Measurements from ENCODE around the gene SMC1A. TPM values are rescaled to one million over a fixed set of nuclear protein-coding genes. Genes with fewer than 3 reads are reported as not detected.

Gene SMC1A
- total and polyA plus RNA-seq, 2 of the 8 experiments (the other 6 are each of a cell fraction or from before 2014, with no cell fraction given): 22.2 to 98.1 TPM

DNA sequence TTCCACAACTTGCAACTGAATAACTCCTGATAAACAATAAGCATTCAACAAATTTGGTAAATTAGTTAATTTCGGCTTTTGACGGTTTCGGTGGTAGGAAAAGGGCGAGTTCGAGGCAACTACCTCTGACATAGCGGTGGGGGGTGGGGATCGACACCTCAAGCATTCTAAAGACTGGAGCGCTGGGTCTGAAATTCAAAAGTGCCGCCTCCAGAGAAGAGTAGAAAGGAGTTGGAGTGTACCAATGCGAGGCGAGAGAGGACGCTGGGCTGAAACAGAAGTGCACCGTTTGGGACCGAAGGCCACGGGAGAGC is 725 bp downstream of the SMC1A start:
- Histone ChIP-seq H3K4ac (replicated peaks; ENCODE audit: insufficient read length, low read depth, low read length) (no peak overlapping the region), H3K36me3 (ENCODE audit: control insufficient read depth in 2 of 4, insufficient read depth in 4 of 4, low read length in 3 of 4) (no peaks in the 10 kb centered on the region; a peak in 1 of 8 replicates), H3K79me1 (ENCODE audit: low read depth, low read length) (no peaks in the 10 kb centered on the region; the same call in 1 of the 2 replicates), H4K8ac (ENCODE audit: extremely low read depth, insufficient read depth, low read length) (peak overlapping the region; percentile 82; the same call in 1 of the 2 replicates), H3K9ac (replicated peaks in 1 of 4; ENCODE audit: extremely low read depth in 1 of 4, low read depth in 3 of 4, low read length in 3 of 4) (peak overlapping the region; percentile 95 to 97 (median 96)), H3K4me3 (ENCODE audit: extremely low read depth in 1 of 4, insufficient read depth in 2 of 4, low read depth in 3 of 4, low read length in 4 of 4) (peak overlapping the region; percentile 74 to 79 (median 78)), H3K27ac (ENCODE audit: low read depth, low read length) (peak overlapping the region; percentile 97), H2AK5ac (ENCODE audit: low read depth, low read length) (no peak overlapping the region), H3K23ac (ENCODE audit: insufficient read length) (no peak overlapping the region), H4K5ac (ENCODE audit: insufficient read length, low read depth, low read length) (peak overlapping the region; percentile 79), H2BK120ac (replicated peaks; ENCODE audit: low read depth, low read length) (no peak overlapping the region), H3K9me3 (ENCODE audit: insufficient read depth in 2 of 2, low read depth in 1 of 2, low read length in 1 of 2) (no peaks in the 10 kb centered on the region), H3K23me2 (ENCODE audit: low read depth, low read length) (peaks cover 10% of the 10 kb centered on the region; the same call in 1 of the 2 replicates), H2BK15ac (ENCODE audit: low read length) (no peak overlapping the region), H2BK12ac (ENCODE audit: low read depth, low read length) (no peak overlapping the region), H3K14ac (ENCODE audit: insufficient read length) (no peak overlapping the region), H2BK5ac (ENCODE audit: low read depth, low read length) (peak overlapping the region; percentile 60; the same call in 1 of the 2 replicates), H4K91ac (replicated peaks; ENCODE audit: insufficient read length, low read length) (no peak overlapping the region), H3K27me3 (replicated peaks in 1 of 4; ENCODE audit: control insufficient read depth in 3 of 4, extremely low read depth in 1 of 4, insufficient read depth in 3 of 4, low read length in 3 of 4) (no peaks in the 10 kb centered on the region), H2AFZ (ENCODE audit: low read length) (no peak overlapping the region), H3K79me2 (ENCODE audit: control insufficient read depth in 1 of 2, insufficient read depth in 2 of 2, low read length in 2 of 2) (peaks cover 14 to 49% of the 10 kb centered on the region in 2 experiments), H3K56ac (replicated peaks; ENCODE audit: insufficient read length, low read depth, low read length) (peak overlapping the region; percentile 16), H4K20me1 (replicated peaks in 1 of 2; ENCODE audit: control insufficient read depth in 1 of 2, insufficient read depth in 2 of 2, low read length in 2 of 2) (peaks cover 4 to 5% of the 10 kb centered on the region in 2 experiments), H3K18ac (ENCODE audit: extremely low read depth, low read length) (no peak overlapping the region), H3K4me2 (ENCODE audit: insufficient read depth in 1 of 2, low read depth in 2 of 2, low read length in 2 of 2) (peak overlapping the region; percentile 82 to 85; a peak in 3 of 4 replicates), H2BK20ac (ENCODE audit: low read length) (no peak overlapping the region), H3K4me1 (replicated peaks in 1 of 4; ENCODE audit: control insufficient read depth in 3 of 4, insufficient read depth in 4 of 4, low read length in 3 of 4) (peaks cover 0 to 8% (median 4%) of the 10 kb centered on the region in 4 experiments; a peak in 5 of 7 replicates)
- POLR2A ChIA-PET (ENCODE audit: partially characterized antibody): interaction anchor here (0.9 to 2.8 kb wide), 13 partner anchors 8 to 261 kb away, joined by 3 to 33 read pairs (median 5); partner anchors contain the start of genes HSD17B10 and KDM5C
- CTCF ChIA-PET (ENCODE audit: partially characterized antibody): interaction anchor here (0.9 to 1.3 kb wide), 3 partner anchors 9 to 24 kb away, joined by 3 read pairs; partner anchors contain the start of gene HSD17B10
- TF ChIP-seq TAF1 (IDR thresholded peaks at IDR 0.05; ENCODE audit: low read depth, low read length) (no peak), HDAC2 (IDR thresholded peaks at IDR 0.05; ENCODE audit: borderline replicate concordance in 1 of 2, low read depth in 2 of 2, low read length in 2 of 2) (0 out of 4 replicates have a peak, but pooled peaks of 1 of the 2 experiments have one; percentile 46)
- WGBS, 2 experiments (ENCODE audit: extremely low coverage in 1 of 2, insufficient coverage in 1 of 2, insufficient read length in 1 of 2, insufficient replicate concordance in 2 of 2, low coverage in 1 of 2, low lambda C conversion rate in 2 of 2, missing lambda C conversion rate in 1 of 2): 6% methylated on average over 15 of the region's 15 CpGs; no CpG with 5 or more reads in 1 of the 2 experiments
- DNase-seq (ENCODE audit: low read depth in 1 of 2, low spot score in 2 of 2) (no peak), FAIRE-seq (no peak)
